GM12878 (cell line): ENCODE measurements around the gene SSH3. TPM values are rescaled to one million over a fixed set of nuclear protein-coding genes. Genes with fewer than 3 reads are reported as not detected.

Experiments used
- ATAC-seq: fragments of 200-7000 bp; cut with Tn5 transposase; 3 replicates; pipeline ENCODE4 v1.9.1; 2020; ENCODE audit warnings: mild to moderate bottlenecking, moderate library complexity
- BruUV-seq: library from RNA; stranded (reverse); fragments of 400-500 nt; replicated peaks from 2 replicates; lab custom pipeline; 2021; lab: Mats Ljungman, UMichigan
- CTCF ChIA-PET: fragments of 300-600 bp; sonication (Branson Sonifier 250); formaldehyde crosslinking; extraction: SDS; loops from one replicate; lab custom pipeline; 2021; ENCODE audit warnings: inconsistent platforms; lab: Yijun Ruan, JAX
- POLR2A ChIA-PET: fragments of 350-600 bp; formaldehyde crosslinking; extraction: SDS; loops from one replicate; lab custom pipeline; 2021; ENCODE audit warnings: inconsistent platforms; lab: Charles Lee
- RAD21 ChIA-PET: fragments of 300-600 bp; sonication (Branson Sonifier 250); formaldehyde crosslinking; loops from one replicate; lab custom pipeline; 2023; ENCODE audit warnings: antibody characterized with exemption; ENCODE audit not compliant: unreplicated experiment; lab: Charles Lee
- SMC1A ChIA-PET: fragments of 300-600 bp; sonication (Branson Sonifier 250); formaldehyde crosslinking; loops from one replicate; lab custom pipeline; 2023; ENCODE audit not compliant: unreplicated experiment, uncharacterized antibody; lab: Charles Lee
- DNase-seq: peaks from one replicate; pipeline ENCODE4 v3.0.0-alpha.2; 2011; ENCODE audit warnings: low read depth, low spot score
- FAIRE-seq: peaks from 3 replicates; lab custom pipeline; 2011; peaks lifted over from hg19 to GRCh38; lab: Jason Lieb, UNC
- H2AFZ ChIP-seq: 2 replicates; pipeline ENCODE4 v1.6.0; 2011; ENCODE audit warnings: low read depth, low read length, control low read depth; ENCODE audit not compliant: control insufficient read depth
- H3K27ac ChIP-seq: 2 replicates; pipeline ENCODE4 v1.5.1; 2011; ENCODE audit warnings: control low read depth; ENCODE audit not compliant: control insufficient read depth, insufficient read depth
- H3K27me3 ChIP-seq, 2 experiments: replicated peaks in 1 of 2; 2 replicates each; pipeline versions ENCODE4 v1.6.0 to v1.6.1; 2011; ENCODE audit warnings: low read length in 1 of 2; ENCODE audit not compliant: control insufficient read depth in 2 of 2, insufficient read depth in 2 of 2
- H3K36me3 ChIP-seq, 2 experiments: 2 replicates each; pipeline ENCODE4 v1.5.1; 2011; ENCODE audit warnings: low read length in 1 of 2; ENCODE audit not compliant: control insufficient read depth in 2 of 2, insufficient read depth in 2 of 2
- H3K4me1 ChIP-seq: 2 replicates; pipeline ENCODE4 v1.6.1; 2011; ENCODE audit warnings: mild to moderate bottlenecking, low read length, moderate library complexity, mixed read lengths; ENCODE audit not compliant: control insufficient read depth, insufficient read depth
- H3K4me2 ChIP-seq: 2 replicates; pipeline ENCODE4 v1.6.0; 2011; ENCODE audit warnings: control low read depth; ENCODE audit not compliant: control insufficient read depth, insufficient read depth
- H3K4me3 ChIP-seq: fragments of 200-600 bp; sonication (generic); 2 replicates; pipeline ENCODE4 v1.5.1; 2016
- H3K79me2 ChIP-seq: 2 replicates; pipeline ENCODE4 v1.6.0; 2011; ENCODE audit warnings: low read length; ENCODE audit not compliant: control insufficient read depth, insufficient read depth
- H3K9ac ChIP-seq: 2 replicates; pipeline ENCODE4 v1.8.0; 2011; ENCODE audit warnings: low read length, control low read depth, mixed read lengths; ENCODE audit not compliant: control insufficient read depth, insufficient read depth
- H3K9me3 ChIP-seq: replicated peaks from 3 replicates; pipeline ENCODE4 v1.5.1; 2011; ENCODE audit warnings: mild to moderate bottlenecking, low read length; ENCODE audit not compliant: control insufficient read depth, insufficient read depth
- H4K20me1 ChIP-seq: 2 replicates; pipeline ENCODE4 v1.6.0; 2011; ENCODE audit not compliant: control insufficient read depth, insufficient read depth
- IKZF2 ChIP-seq, 2 experiments: fragments of 450-650 bp; IDR thresholded peaks; 2 replicates each; pipeline ENCODE4 v1.6.1; 2017; ENCODE audit warnings: mild to moderate bottlenecking in 2 of 2, moderate library complexity in 2 of 2
- POLR2A ChIP-seq: IDR thresholded peaks from 2 replicates; pipeline ENCODE4 v1.6.1; 2011; ENCODE audit warnings: low read depth, mild to moderate bottlenecking, low read length
- TCF7 ChIP-seq: IDR thresholded peaks from 2 replicates; pipeline ENCODE4 v1.6.1; 2014; ENCODE audit warnings: antibody characterized with exemption, borderline replicate concordance
- USF1 ChIP-seq: IDR thresholded peaks from 2 replicates; pipeline ENCODE4 v1.6.1; 2011; ENCODE audit warnings: borderline replicate concordance, low read depth, mild to moderate bottlenecking, moderate library complexity, mixed read lengths, low read length; ENCODE audit not compliant: insufficient read depth; ENCODE audit errors: extremely low read length
- WGBS: methylation state at CpG from one replicate; pipeline ENCODE4 v1.1.6; 2016; ENCODE audit warnings: low lambda C conversion rate; ENCODE audit not compliant: insufficient replicate concordance, insufficient coverage; ENCODE audit errors: missing lambda C conversion rate; 5-methylcytosine and 5-hydroxymethylcytosine counted together
- in situ Hi-C: fragments of 300-500 bp; cut with MboI; formaldehyde crosslinking; loops from 9 replicates; pipeline ENCODE4 v1.14.3; 2018; ENCODE audit warnings: mixed read lengths
- intact Hi-C: fragments of 100-400 bp; cut with micrococcal nuclease; formaldehyde crosslinking; loops from one replicate; pipeline ENCODE4 v1.14.2; 2022; ENCODE audit not compliant: unreplicated experiment
- polyA plus RNA-seq, 11 experiments: library from polyadenylated mRNA; depleted of rRNA in 4 of 11; unstranded in 6 of 11; stranded (reverse) in 5 of 11; fragments of >200 nt; fragmentation: Nextera tagmentation in 4 of 11; fragmentation: Illumina TruSeq in 1 of 11; extraction: Ambion mirVana in 4 of 11; extraction: Trizol in 1 of 11; gene quantifications; 1 replicate in 1 of 11; 2 replicates in 10 of 11; pipeline versions ENCODE4 v1.2.1 to v1.2.3, GENCODE V29; 2011 to 2016; ENCODE audit warnings: inconsistent platforms in 2 of 11, missing spikeins in 2 of 11, low read depth in 1 of 11
- total RNA-seq, 4 experiments: library from RNA; depleted of rRNA in 3 of 4; stranded (reverse); fragments of >200 nt in 3 of 4; fragmentation: Illumina TruSeq in 1 of 4; extraction: Trizol in 1 of 4; gene quantifications; 2 replicates each; pipeline versions ENCODE4 v1.2.1 to v1.2.3, GENCODE V29; 2013 to 2021

SSH3 gene
- total and polyA plus RNA-seq, 10 of the 15 experiments (the other 5 are each of a cell fraction or from before 2014, with no cell fraction given), result 0.05 to 0.83 (median 0.28) TPM; not detected in 3

DNA sequence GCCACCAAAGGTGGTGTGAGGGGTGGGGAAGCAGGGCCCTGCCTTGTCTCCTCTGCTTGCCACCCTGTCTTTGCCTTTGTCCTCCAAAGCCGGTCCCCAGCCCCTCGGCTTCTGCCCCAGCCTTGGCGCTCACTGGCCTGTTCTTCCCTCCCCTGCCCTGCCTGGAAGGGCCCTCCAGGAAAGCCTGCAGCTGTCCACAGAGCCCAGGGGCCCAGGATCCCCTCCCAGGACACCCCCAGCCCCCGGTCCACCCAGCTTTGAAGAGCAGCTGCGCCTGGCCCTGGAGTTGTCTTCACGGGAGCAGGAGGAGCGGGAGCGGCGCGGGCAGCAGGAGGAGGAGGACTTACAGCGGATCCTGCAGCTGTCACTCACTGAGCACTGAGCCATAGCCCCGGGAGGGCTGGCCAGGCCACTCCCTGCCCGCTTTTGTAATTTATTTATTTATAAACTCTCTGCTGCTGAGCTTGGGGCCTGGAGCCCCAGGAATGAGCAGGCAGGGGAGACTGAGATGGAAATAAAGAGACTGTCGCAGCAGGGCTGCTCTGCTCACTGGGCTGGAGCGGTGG lies 1.3 kb upstream of the SSH3 start (continued):
- TF ChIP-seq USF1, result no peak

DNA sequence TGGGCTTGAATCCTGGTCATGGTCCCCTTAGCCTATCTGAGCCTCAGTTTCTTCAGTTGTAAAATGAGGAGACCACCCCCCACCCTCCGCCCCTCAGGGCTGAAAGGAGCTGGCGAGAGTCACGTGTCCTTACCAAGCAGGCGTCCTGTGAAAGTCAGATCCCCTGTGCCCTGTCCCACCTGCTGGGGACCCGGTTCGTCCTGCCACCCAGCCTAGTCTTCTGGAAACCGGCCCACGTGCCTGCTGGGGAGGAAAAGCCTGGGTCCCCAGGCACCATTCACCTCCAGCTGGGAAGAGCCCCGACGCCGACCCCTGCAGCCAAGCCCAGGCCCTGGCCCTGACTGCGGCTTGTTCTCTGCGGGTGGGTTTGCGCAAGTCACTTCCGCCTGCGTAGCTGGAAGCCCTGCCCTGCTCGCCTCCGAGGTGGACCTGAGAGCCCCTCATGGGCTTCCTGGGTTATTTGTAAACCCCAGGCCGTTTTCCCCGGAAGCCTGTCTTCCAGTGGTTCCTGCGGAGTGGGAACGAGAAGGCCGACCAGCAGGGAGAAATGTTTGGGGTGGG lies 679 bp upstream of the SSH3 start:
- FAIRE-seq, result no peak
- H2AFZ ChIP-seq, result no peak overlapping the region

More for the DNA sequence above, 679 bp upstream of the SSH3 start:
- no peaks in the 10 kb centered on the region for H3K79me2 ChIP-seq
- no peak overlapping the region for H3K4me3 ChIP-seq
- ChIA-PET RAD21 (no interaction called here), POLR2A (interaction anchor here (0.6 kb wide), 1 partner anchor 11 kb away, joined by 7 read pairs; no protein-coding TSS in a partner anchor), CTCF (interaction anchor here (0.6 to 1.2 kb wide), 3 partner anchors 14 to 220 kb away, joined by 3 to 8 read pairs (median 3); no protein-coding TSS in a partner anchor), SMC1A (no interaction called here)
- no peaks in the 10 kb centered on the region for H3K4me1 ChIP-seq
- no peak overlapping the region for H3K27ac ChIP-seq
- DNase-seq (no peak), ATAC-seq (no peak)
- no peaks in the 10 kb centered on the region for H3K9me3 ChIP-seq
- H4K20me1 ChIP-seq, result no peaks in the 10 kb centered on the region
- no TSS peak for BruUV-seq
- H3K9ac ChIP-seq, result no peak overlapping the region
- peak; percentile 55 for TF ChIP-seq POLR2A
- TF ChIP-seq TCF7, result no peak
- TF ChIP-seq IKZF2 (IDR thresholded peaks at IDR 0.05), result no peak
- H3K36me3 ChIP-seq, result peaks cover 0 to 22% of the 10 kb centered on the region in 2 experiments; a peak in 2 of 4 replicates
- intact Hi-C loops, result no loop called here
- in situ Hi-C loops, result no loop called here
- no peaks in the 10 kb centered on the region for H3K27me3 ChIP-seq
- H3K4me2 ChIP-seq, result no peak overlapping the region
- WGBS, result 78% methylated on average over 20 of the region's 23 CpGs
